SK-N-SH (cell line): ENCODE measurements around the gene TRPM3. TPM values are rescaled to one million over a fixed set of nuclear protein-coding genes. Genes with fewer than 3 reads are reported as not detected.

Source experiments
- CTCF ChIA-PET: fragments of 300-600, 350-600 bp; formaldehyde crosslinking; extraction: SDS; loops from one replicate; lab custom pipeline; 2021; lab: Yijun Ruan, JAX
- POLR2A ChIA-PET: fragments of 350-600 bp; sonication (Branson Sonifier 250); formaldehyde crosslinking; extraction: SDS; loops from one replicate; lab custom pipeline; 2020; ENCODE audit warnings: antibody characterized with exemption, inconsistent platforms; lab: Yijun Ruan, JAX
- DNase-seq: peaks from one replicate; pipeline ENCODE4 v3.0.0; 2012
- H2AFZ ChIP-seq: fragments of 200-600 bp; sonication (generic); 2 replicates; pipeline ENCODE4 v1.8.1; 2016; ENCODE audit warnings: antibody characterized with exemption, mild to moderate bottlenecking, low read depth
- H3F3A ChIP-seq: fragments of 200-600 bp; sonication (generic); replicated peaks from 2 replicates; pipeline ENCODE3; 2016; ENCODE audit warnings: antibody characterized with exemption, mild to moderate bottlenecking; ENCODE audit not compliant: insufficient read depth
- H3K27ac ChIP-seq, 2 experiments: fragments of 200-500 bp in 1 of 2; fragments of 200-600 bp in 1 of 2; sonication (Bioruptor generic) in 1 of 2; sonication (generic), shearing (Covaris generic) in 1 of 2; 2 replicates each; pipeline versions ENCODE4 v1.5.1 to v1.6.1; 2014 to 2016; ENCODE audit warnings: low read depth in 2 of 2, inconsistent platforms in 1 of 2, low read length in 1 of 2, mild to moderate bottlenecking in 1 of 2, mixed read lengths in 1 of 2
- H3K27me3 ChIP-seq: fragments of 200-600 bp; sonication (generic), shearing (Covaris generic); 2 replicates; pipeline ENCODE4 v1.6.1; 2016; ENCODE audit warnings: mixed run types; ENCODE audit not compliant: insufficient read depth
- H3K36me3 ChIP-seq, 2 experiments: fragments of 200-500 bp in 1 of 2; fragments of 200-600 bp in 1 of 2; sonication (Bioruptor generic) in 1 of 2; sonication (generic) in 1 of 2; replicated peaks in 1 of 2; 2 replicates each; pipeline versions ENCODE3 to v1.5.1; 2014 to 2016; ENCODE audit warnings: low read length in 1 of 2, mild to moderate bottlenecking in 1 of 2; ENCODE audit not compliant: insufficient read depth in 2 of 2, control insufficient read depth in 1 of 2
- H3K4me1 ChIP-seq, 2 experiments: fragments of 200-500 bp in 1 of 2; fragments of 200-600 bp in 1 of 2; sonication (Bioruptor generic) in 1 of 2; sonication (generic), shearing (Covaris generic) in 1 of 2; 2 replicates each; pipeline versions ENCODE4 v1.5.1 to v1.6.1; 2014 to 2016; ENCODE audit warnings: low read depth in 1 of 2, low read length in 1 of 2, mixed run types in 1 of 2; ENCODE audit not compliant: insufficient read depth in 2 of 2, control insufficient read depth in 1 of 2
- H3K4me2 ChIP-seq: fragments of 200-600 bp; sonication (generic), shearing (Covaris generic); 2 replicates; pipeline ENCODE4 v1.6.1; 2017; ENCODE audit warnings: mixed run types
- H3K4me3 ChIP-seq, 2 experiments: fragments of 200-500 bp in 1 of 2; fragments of 200-600 bp in 1 of 2; sonication (Bioruptor generic) in 1 of 2; sonication (generic), shearing (Covaris generic) in 1 of 2; 2 replicates each; pipeline versions ENCODE4 v1.5.1 to v1.8.1; 2014 to 2016; ENCODE audit warnings: low read depth in 2 of 2, inconsistent platforms in 1 of 2, low read length in 1 of 2, mild to moderate bottlenecking in 1 of 2, mixed read lengths in 1 of 2, moderate library complexity in 1 of 2
- H3K79me2 ChIP-seq: fragments of 200-600 bp; sonication (generic); 2 replicates; pipeline ENCODE4 v1.8.1; 2017; ENCODE audit warnings: mild to moderate bottlenecking; ENCODE audit not compliant: insufficient read depth
- H3K9ac ChIP-seq: fragments of 200-600 bp; sonication (generic); 2 replicates; pipeline ENCODE4 v1.6.1; 2017; ENCODE audit warnings: mixed run types
- H3K9me2 ChIP-seq: fragments of 200-600 bp; sonication (generic); 2 replicates; pipeline ENCODE4 v1.6.1; 2017; ENCODE audit warnings: mixed run types
- H3K9me3 ChIP-seq: fragments of 200-600 bp; sonication (generic); 2 replicates; pipeline ENCODE4 v1.6.1; 2017; ENCODE audit warnings: mixed run types, mild to moderate bottlenecking, moderate library complexity
- H4K20me1 ChIP-seq: fragments of 200-600 bp; sonication (generic); 2 replicates; pipeline ENCODE4 v1.6.1; 2017; ENCODE audit warnings: mild to moderate bottlenecking, mixed run types; ENCODE audit not compliant: insufficient read depth
- EP300 ChIP-seq, 2 experiments: IDR thresholded peaks; 2 replicates each; pipeline versions ENCODE4 v1.4.0 to v1.6.1; 2012; ENCODE audit warnings: borderline replicate concordance in 1 of 2, low read depth in 1 of 2, low read length in 1 of 2
- JUND ChIP-seq: IDR thresholded peaks from 2 replicates; pipeline ENCODE4 v1.4.0; 2012
- POLR2AphosphoS5 ChIP-seq: IDR thresholded peaks from 2 replicates; pipeline ENCODE4 v1.6.1; 2012; ENCODE audit warnings: low read depth, low read length
- RAD21 ChIP-seq: IDR thresholded peaks from 2 replicates; pipeline ENCODE4 v1.6.1; 2012; ENCODE audit warnings: mild to moderate bottlenecking, low read length
- SIN3A ChIP-seq: IDR thresholded peaks from 2 replicates; pipeline ENCODE4 v1.6.1; 2012; ENCODE audit warnings: low read depth, mild to moderate bottlenecking, low read length, moderate library complexity, borderline replicate concordance
- SMC3 ChIP-seq: IDR thresholded peaks from 2 replicates; pipeline ENCODE4 v1.6.1; 2012; ENCODE audit warnings: low read depth, low read length, improper control_type of control experiment
- TEAD4 ChIP-seq: IDR thresholded peaks from 2 replicates; pipeline ENCODE4 v1.4.0; 2012; ENCODE audit warnings: mild to moderate bottlenecking, borderline replicate concordance; ENCODE audit not compliant: insufficient read depth
- WGBS: methylation state at CpG from one replicate; pipeline ENCODE4 v1.1.6; 2017; ENCODE audit warnings: low lambda C conversion rate; 5-methylcytosine and 5-hydroxymethylcytosine counted together
- polyA plus RNA-seq, 3 experiments: library from polyadenylated mRNA; depleted of rRNA; stranded (reverse); fragments of >200 nt; gene quantifications; 2 replicates each; pipeline ENCODE4 v1.2.3, GENCODE V29; 2012
- TF ChIP-seq, protein P1 (sequence below): fragments of 200-600 bp; sonication (generic); IDR thresholded peaks from 2 replicates; pipeline ENCODE4 v1.6.1; 2017; ENCODE audit warnings: antibody characterized with exemption, mild to moderate bottlenecking, moderate library complexity
- TF ChIP-seq, protein P2 (sequence below): IDR thresholded peaks from 2 replicates; pipeline ENCODE4; 2012

The TRPM3 gene
- polyA plus RNA-seq, 1 of the 3 experiments (the other 2 are of a cell fraction), result not detected

- TF ChIP-seq SMC3, result no peak
These were observed 260.0 kb downstream of the TRPM3 start (continued) for GRCh38 chr9:70861376-70861775.

- Histone ChIP-seq H3K79me2 (no peaks in the 10 kb centered on the region), H3K9me2 (0 out of 2 replicates have a peak, but pooled peaks cover 2% of the 10 kb centered on the region), H3K4me2 (no peak overlapping the region), H3K4me3 (no peak overlapping the region), H3K27ac (no peak overlapping the region), H4K20me1 (no peaks in the 10 kb centered on the region), H3K9me3 (no peaks in the 10 kb centered on the region), H3F3A (no peaks in the 10 kb centered on the region), H3K4me1 (no peaks in the 10 kb centered on the region), H3K36me3 (no peaks in the 10 kb centered on the region), H3K27me3 (peaks cover 34% of the 10 kb centered on the region; the same call in 1 of the 2 replicates), H3K9ac (no peak overlapping the region), H2AFZ (no peak overlapping the region)
- TF ChIP-seq, protein P1, sequence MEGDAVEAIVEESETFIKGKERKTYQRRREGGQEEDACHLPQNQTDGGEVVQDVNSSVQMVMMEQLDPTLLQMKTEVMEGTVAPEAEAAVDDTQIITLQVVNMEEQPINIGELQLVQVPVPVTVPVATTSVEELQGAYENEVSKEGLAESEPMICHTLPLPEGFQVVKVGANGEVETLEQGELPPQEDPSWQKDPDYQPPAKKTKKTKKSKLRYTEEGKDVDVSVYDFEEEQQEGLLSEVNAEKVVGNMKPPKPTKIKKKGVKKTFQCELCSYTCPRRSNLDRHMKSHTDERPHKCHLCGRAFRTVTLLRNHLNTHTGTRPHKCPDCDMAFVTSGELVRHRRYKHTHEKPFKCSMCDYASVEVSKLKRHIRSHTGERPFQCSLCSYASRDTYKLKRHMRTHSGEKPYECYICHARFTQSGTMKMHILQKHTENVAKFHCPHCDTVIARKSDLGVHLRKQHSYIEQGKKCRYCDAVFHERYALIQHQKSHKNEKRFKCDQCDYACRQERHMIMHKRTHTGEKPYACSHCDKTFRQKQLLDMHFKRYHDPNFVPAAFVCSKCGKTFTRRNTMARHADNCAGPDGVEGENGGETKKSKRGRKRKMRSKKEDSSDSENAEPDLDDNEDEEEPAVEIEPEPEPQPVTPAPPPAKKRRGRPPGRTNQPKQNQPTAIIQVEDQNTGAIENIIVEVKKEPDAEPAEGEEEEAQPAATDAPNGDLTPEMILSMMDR, result no peak
- TF ChIP-seq JUND (no peak), RAD21 (no peak)
- ChIA-PET POLR2A (no interaction called here), CTCF (no interaction called here)
- 3% methylated on average over 2 of the region's 2 CpGs for WGBS
- no peak for DNase-seq
These were observed 261.7 kb downstream of the TRPM3 start for GRCh38 chr9:70859694-70860093.

DNA sequence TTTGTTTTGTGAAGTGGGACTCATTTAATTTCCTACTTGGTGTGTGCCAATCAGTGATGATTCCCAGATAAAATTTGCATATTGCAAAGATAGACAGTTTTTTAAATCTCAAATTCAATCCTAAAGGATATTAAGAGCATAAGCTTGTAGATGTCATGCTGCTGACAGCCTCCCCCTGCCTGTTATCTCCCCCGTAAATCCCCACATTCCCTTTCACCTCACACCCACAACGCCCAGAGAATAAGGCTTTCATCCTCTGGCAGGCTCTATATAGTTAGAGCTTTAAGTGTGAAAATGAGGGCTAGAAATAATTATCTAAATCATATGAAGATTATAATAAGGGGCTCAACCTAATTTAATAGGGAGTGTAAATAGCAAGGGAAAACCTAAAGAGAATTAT, 265.0 kb downstream of the TRPM3 start:
- H3K4me1 ChIP-seq, result no peaks in the 10 kb centered on the region
- 0% methylated on average over 2 of the region's 2 CpGs for WGBS
- TF ChIP-seq SIN3A (no peak), JUND (no peak), EP300 (IDR thresholded peaks at IDR 0.05; ENCODE audit: borderline replicate concordance in 1 of 2, low read depth in 1 of 2, low read length in 1 of 2) (no peak), TEAD4 (no peak), SMC3 (no peak), POLR2AphosphoS5 (no peak)
- TF ChIP-seq, protein P2, sequence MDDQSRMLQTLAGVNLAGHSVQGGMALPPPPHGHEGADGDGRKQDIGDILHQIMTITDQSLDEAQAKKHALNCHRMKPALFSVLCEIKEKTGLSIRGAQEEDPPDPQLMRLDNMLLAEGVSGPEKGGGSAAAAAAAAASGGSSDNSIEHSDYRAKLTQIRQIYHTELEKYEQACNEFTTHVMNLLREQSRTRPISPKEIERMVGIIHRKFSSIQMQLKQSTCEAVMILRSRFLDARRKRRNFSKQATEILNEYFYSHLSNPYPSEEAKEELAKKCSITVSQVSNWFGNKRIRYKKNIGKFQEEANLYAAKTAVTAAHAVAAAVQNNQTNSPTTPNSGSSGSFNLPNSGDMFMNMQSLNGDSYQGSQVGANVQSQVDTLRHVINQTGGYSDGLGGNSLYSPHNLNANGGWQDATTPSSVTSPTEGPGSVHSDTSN, result no peak
- H2AFZ ChIP-seq, result no peak overlapping the region
- H4K20me1 ChIP-seq, result no peaks in the 10 kb centered on the region
- H3K9me2 ChIP-seq, result no peaks in the 10 kb centered on the region
- no peak overlapping the region for H3K4me3 ChIP-seq
- no peak overlapping the region for H3K4me2 ChIP-seq
- ChIA-PET CTCF (no interaction called here), POLR2A (no interaction called here)
- no peaks in the 10 kb centered on the region for H3K9me3 ChIP-seq
- no peak overlapping the region for H3K27ac ChIP-seq
- no peaks in the 10 kb centered on the region for H3F3A ChIP-seq
- no peaks in the 10 kb centered on the region for H3K79me2 ChIP-seq
- peaks cover 21% of the 10 kb centered on the region for H3K27me3 ChIP-seq
- no peak overlapping the region for H3K9ac ChIP-seq
- DNase-seq, result no peak
- no peaks in the 10 kb centered on the region for H3K36me3 ChIP-seq
